ENCODE results near the gene ARMC8. TPM values are rescaled to one million over a fixed set of nuclear protein-coding genes. Genes with fewer than 3 reads are reported as not detected.

The ARMC8 gene
- total and polyA plus RNA-seq, 7 donors = 12.0 to 75.0 (median 67.6) TPM

GRCh38 chr3:138332472-138333073 is 145.5 kb downstream of the ARMC8 start:
- H3K27me3 ChIP-seq = no peaks in the 10 kb centered on the region
- 45 to 54% methylated on average over 4 of the region's 4 CpGs for WGBS, 2 donors
- H3K4me3 ChIP-seq = no peak overlapping the region
- H3K27ac ChIP-seq = no peak overlapping the region
- H3K9me3 ChIP-seq = no peaks in the 10 kb centered on the region
- TF ChIP-seq CTCF (IDR thresholded peaks at IDR 0.05) (peak in 3 of 4 experiments; percentile 6 to 58 (median 44)), EP300 (IDR thresholded peaks at IDR 0.05) (no peak)
- peaks cover 0 to 16% (median 7%) of the 10 kb centered on the region in 4 donors for H3K4me1 ChIP-seq
- intact Hi-C loops (cut with DNase I) = loop anchor here (5.0 kb wide), 2 partner anchors 50 to 100 kb away; partner anchors contain the start of gene ESYT3
- H3K36me3 ChIP-seq = no peaks in the 10 kb centered on the region
- DNase-seq = no peak

- Histone ChIP-seq H3K27ac (no peak overlapping the region), H3K27me3 (no peaks in the 10 kb centered on the region), H3K9me3 (no peaks in the 10 kb centered on the region), H3K4me3 (no peak overlapping the region), H3K36me3 (no peaks in the 10 kb centered on the region), H3K4me1 (peaks cover 0 to 6% (median 2%) of the 10 kb centered on the region in 4 donors)
- intact Hi-C loops (cut with DNase I) = loop anchor here (5.0 kb wide), 2 partner anchors 48 to 98 kb away; partner anchors contain the start of gene ESYT3
- DNase-seq = no peak
- 86 to 87% methylated on average over 4 of the region's 4 CpGs for WGBS, 2 donors
- TF ChIP-seq POLR2A (IDR thresholded peaks at IDR 0.05) (no peak), POLR2AphosphoS5 (IDR thresholded peaks at IDR 0.05) (no peak), CTCF (IDR thresholded peaks at IDR 0.05) (no peak), EP300 (IDR thresholded peaks at IDR 0.05) (no peak)
Observed at GRCh38 chr3:138334608-138335007, 147.5 kb downstream of the ARMC8 start.

- no peak for DNase-seq
- H3K9me3 ChIP-seq = no peaks in the 10 kb centered on the region
- H3K27me3 ChIP-seq = no peaks in the 10 kb centered on the region
- H3K4me3 ChIP-seq = no peak overlapping the region
- no peak for TF ChIP-seq EP300 (IDR thresholded peaks at IDR 0.05)
- intact Hi-C loops (cut with DNase I) = no loop called here
- WGBS, 2 donors = 90 to 92% methylated on average over 4 of the region's 4 CpGs
- H3K4me1 ChIP-seq = no peaks in the 10 kb centered on the region
- no peak overlapping the region for H3K27ac ChIP-seq
- no peaks in the 10 kb centered on the region for H3K36me3 ChIP-seq
Observed at GRCh38 chr3:138336454-138336999, 149.4 kb downstream of the ARMC8 start.

GRCh38 chr3:138338244-138338643 is 151.1 kb downstream of the ARMC8 start:
- Histone ChIP-seq H3K9me3 (no peaks in the 10 kb centered on the region), H3K27ac (no peak overlapping the region), H3K4me1 (no peaks in the 10 kb centered on the region), H3K4me3 (no peak overlapping the region), H3K36me3 (no peaks in the 10 kb centered on the region), H3K27me3 (no peaks in the 10 kb centered on the region)
- intact Hi-C loops (cut with DNase I) = no loop called here
- DNase-seq = no peak
- TF ChIP-seq CTCF (IDR thresholded peaks at IDR 0.05) (no peak), POLR2A (IDR thresholded peaks at IDR 0.05) (no peak), POLR2AphosphoS5 (IDR thresholded peaks at IDR 0.05) (no peak), EP300 (IDR thresholded peaks at IDR 0.05) (no peak)
- WGBS, 2 donors = 50 to 71% methylated on average over 5 of the region's 5 CpGs

GRCh38 chr3:138338811-138339210 is 151.7 kb downstream of the ARMC8 start:
- intact Hi-C loops (cut with DNase I) = no loop called here
- TF ChIP-seq EP300 (IDR thresholded peaks at IDR 0.05) (no peak), CTCF (IDR thresholded peaks at IDR 0.05) (no peak), POLR2AphosphoS5 (IDR thresholded peaks at IDR 0.05) (no peak), POLR2A (IDR thresholded peaks at IDR 0.05) (no peak)
- Histone ChIP-seq H3K4me3 (no peak overlapping the region), H3K27ac (no peak overlapping the region), H3K9me3 (no peaks in the 10 kb centered on the region), H3K4me1 (no peaks in the 10 kb centered on the region), H3K27me3 (no peaks in the 10 kb centered on the region), H3K36me3 (no peaks in the 10 kb centered on the region)
- no peak for DNase-seq
- WGBS, 2 donors = 88 to 93% methylated on average over 5 of the region's 5 CpGs
